HUES6 (cell line): ENCODE measurements around the gene GMNC.
A peak's percentile ranks its signal among the peaks of the same experiment; 100 is the strongest.
"Not testable (repeated sequence)": the region's sequence is repeated elsewhere in the genome, so short reads cannot be mapped to it uniquely, and the experiment has no call there.

ENCODE experiments used
- H3K27ac ChIP-seq: 2 replicates; pipeline ENCODE4 v1.7.0; 2013; ENCODE audit warnings: low read depth, mild to moderate bottlenecking, low read length, inconsistent platforms
- H3K27me3 ChIP-seq: 2 replicates; pipeline ENCODE4 v1.6.1; 2013; ENCODE audit warnings: low read length; ENCODE audit not compliant: control insufficient read depth, insufficient read depth
- H3K36me3 ChIP-seq: 2 replicates; pipeline ENCODE4 v1.6.1; 2013; ENCODE audit warnings: low read length; ENCODE audit not compliant: control insufficient read depth, insufficient read depth
- H3K4me1 ChIP-seq: 2 replicates; pipeline ENCODE4 v1.6.1; 2013; ENCODE audit warnings: low read length; ENCODE audit not compliant: control insufficient read depth, insufficient read depth
- H3K4me3 ChIP-seq: 2 replicates; pipeline ENCODE4 v1.5.1; 2013; ENCODE audit warnings: low read depth, low read length
- H3K9ac ChIP-seq: one replicate; pipeline ENCODE4 v1.6.1; 2013; ENCODE audit warnings: mild to moderate bottlenecking, low read length
- H3K9me3 ChIP-seq: 2 replicates; pipeline ENCODE4 v1.6.1; 2013; ENCODE audit warnings: low read depth, low read length; ENCODE audit not compliant: control insufficient read depth, insufficient read depth

The GMNC gene

GRCh38 chr3:190862209-190863118 is at the start of gene GMNC:
GMNC (minus strand) TSS chr3:190862694; CDS start chr3:190862615, 79 bp downstream.
- Histone ChIP-seq H3K9me3 (no peaks in the 10 kb centered on the region), H3K4me3 (peak within 1 kb of the TSS; percentile 97), H3K27me3 (peaks cover 62% of the 10 kb centered on the region), H3K27ac (no peak within 1 kb of the TSS), H3K4me1 (no peaks in the 10 kb centered on the region), H3K36me3 (no peaks in the 10 kb centered on the region), H3K9ac (peak within 1 kb of the TSS; percentile 32)

DNA sequence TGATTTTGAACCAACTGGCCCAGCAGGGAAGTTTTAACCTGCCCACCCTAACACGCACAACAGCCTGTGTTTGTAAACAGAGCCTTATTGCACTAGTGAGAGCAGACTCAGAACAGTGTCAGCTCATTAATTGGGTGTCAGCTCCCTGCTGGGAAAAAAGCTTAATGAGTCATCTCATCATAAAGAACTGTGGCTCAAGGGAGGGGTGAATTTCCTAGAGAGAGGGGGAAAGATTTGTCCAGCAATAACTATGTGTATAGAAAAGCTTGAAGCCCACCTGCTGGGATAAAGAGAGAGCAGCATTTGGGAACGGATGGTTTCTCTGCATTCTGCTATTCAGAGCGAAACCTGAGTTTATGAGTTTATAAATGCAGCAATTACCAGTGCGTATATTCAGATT is 48.9 kb upstream of the GMNC start:
- H3K36me3 ChIP-seq: no peaks in the 10 kb centered on the region
- H3K9me3 ChIP-seq: peaks cover 4% of the 10 kb centered on the region; the same call in 1 of the 2 replicates
- no peaks in the 10 kb centered on the region for H3K27me3 ChIP-seq
- H3K27ac ChIP-seq: no peak overlapping the region
- H3K4me1 ChIP-seq: peaks cover 6% of the 10 kb centered on the region; the same call in 1 of the 2 replicates
- H3K4me3 ChIP-seq: no peak overlapping the region
- H3K9ac ChIP-seq: no peak overlapping the region

GRCh38 chr3:190909908-190910307 is 47.4 kb upstream of the GMNC start:
- H3K36me3 ChIP-seq: no peaks in the 10 kb centered on the region
- H3K9ac ChIP-seq: no peak overlapping the region

GRCh38 chr3:190903156-190903555 is 40.7 kb upstream of the GMNC start:
- Histone ChIP-seq H3K4me1 (no peaks in the 10 kb centered on the region), H3K4me3 (no peak overlapping the region), H3K9me3 (peaks cover 42% of the 10 kb centered on the region), H3K27ac (no peak overlapping the region), H3K9ac (no peak overlapping the region), H3K27me3 (no peaks in the 10 kb centered on the region), H3K36me3 (no peaks in the 10 kb centered on the region)

More at GRCh38 chr3:190909908-190910307, 47.4 kb upstream of the GMNC start:
- Histone ChIP-seq H3K9me3 (peaks cover 17% of the 10 kb centered on the region), H3K4me3 (no peak overlapping the region), H3K27me3 (no peaks in the 10 kb centered on the region), H3K27ac (no peak overlapping the region), H3K4me1 (peaks cover 6% of the 10 kb centered on the region; the same call in 1 of the 2 replicates)

DNA sequence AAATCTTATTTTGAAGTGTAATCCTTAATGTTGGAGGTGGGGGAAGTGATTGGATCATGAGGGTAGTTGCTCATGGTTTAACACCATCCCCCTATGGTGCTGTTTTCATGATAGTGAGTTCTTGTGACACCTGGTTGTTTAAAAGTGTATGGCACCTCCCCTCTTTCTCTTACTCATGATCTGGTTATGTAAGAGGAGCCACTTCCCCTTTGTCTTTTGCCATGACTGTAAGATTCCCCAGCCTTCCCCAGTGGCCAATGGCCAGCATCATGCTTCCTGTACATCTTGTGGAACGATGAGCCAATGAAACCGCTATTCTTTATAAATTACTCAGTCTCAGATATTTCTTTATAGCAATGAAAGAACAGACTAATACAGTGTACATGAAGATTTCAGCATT is 39.8 kb upstream of the GMNC start:
- H3K9ac ChIP-seq: no peak overlapping the region
- H3K27ac ChIP-seq: no peak overlapping the region
- H3K27me3 ChIP-seq: no peaks in the 10 kb centered on the region
- no peak overlapping the region for H3K4me3 ChIP-seq
- peaks cover 42% of the 10 kb centered on the region for H3K9me3 ChIP-seq
- H3K4me1 ChIP-seq: no peaks in the 10 kb centered on the region
- no peaks in the 10 kb centered on the region for H3K36me3 ChIP-seq

DNA sequence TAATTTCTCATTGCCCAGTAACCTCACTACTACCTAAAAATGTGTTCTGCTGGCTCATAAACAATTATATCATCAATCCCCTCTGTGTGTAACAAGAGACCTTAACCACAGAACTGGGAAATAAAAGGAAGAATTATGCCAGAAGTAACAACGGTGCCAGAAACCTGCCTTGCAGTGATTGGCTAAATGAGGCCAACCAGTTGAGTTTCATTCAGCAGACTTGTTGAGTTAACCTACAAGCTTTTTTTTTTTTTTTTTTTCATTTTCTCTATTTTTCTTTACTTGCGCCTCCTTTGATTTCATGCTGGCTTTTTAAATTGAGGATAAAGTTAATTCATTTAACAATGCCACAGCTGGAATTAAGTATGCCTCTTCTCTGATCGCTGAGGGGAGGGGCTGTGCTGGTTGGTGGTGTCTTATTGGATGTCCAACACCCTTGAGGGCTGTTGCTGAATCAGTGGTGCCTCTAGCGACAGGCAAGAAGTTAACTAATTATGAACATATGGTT is 30.0 kb upstream of the GMNC start:
- Histone ChIP-seq H3K4me1 (no peaks in the 10 kb centered on the region), H3K27me3 (no peaks in the 10 kb centered on the region), H3K4me3 (no peak overlapping the region), H3K27ac (no peak overlapping the region), H3K9ac (no peak overlapping the region), H3K9me3 (peaks cover 10% of the 10 kb centered on the region), H3K36me3 (no peaks in the 10 kb centered on the region)

DNA sequence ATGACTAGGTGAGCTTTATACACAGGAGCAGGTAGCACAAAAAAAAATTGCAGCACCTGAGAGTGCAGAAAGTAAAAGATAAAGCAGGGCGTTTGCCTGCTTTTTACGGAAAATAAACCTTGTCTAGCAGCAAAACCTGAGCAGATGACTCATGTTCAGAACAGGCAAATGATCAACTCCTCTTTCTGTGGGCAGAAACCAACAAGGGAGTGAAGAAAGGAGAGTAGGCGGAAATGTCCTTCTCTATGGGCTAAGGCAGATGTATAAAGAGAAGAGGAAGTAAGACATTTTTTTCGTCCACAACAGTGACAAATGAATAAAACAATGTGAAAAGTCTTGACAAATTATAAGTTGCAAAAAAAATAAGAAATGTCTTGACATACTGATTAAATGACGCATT is 24.5 kb upstream of the GMNC start:
- Histone ChIP-seq H3K9me3 (no peaks in the 10 kb centered on the region), H3K9ac (no peak overlapping the region), H3K27me3 (no peaks in the 10 kb centered on the region), H3K27ac (no peak overlapping the region), H3K36me3 (no peaks in the 10 kb centered on the region), H3K4me3 (no peak overlapping the region), H3K4me1 (no peaks in the 10 kb centered on the region)

- no peaks in the 10 kb centered on the region for H3K36me3 ChIP-seq
- H3K4me1 ChIP-seq: no peaks in the 10 kb centered on the region
- H3K27ac ChIP-seq: no peak overlapping the region
- no peak overlapping the region for H3K4me3 ChIP-seq
- H3K27me3 ChIP-seq: no peaks in the 10 kb centered on the region
- no peaks in the 10 kb centered on the region for H3K9me3 ChIP-seq
- H3K9ac ChIP-seq: no peak overlapping the region
Measured at GRCh38 chr3:190883973-190884832, 21.7 kb upstream of the GMNC start.

DNA sequence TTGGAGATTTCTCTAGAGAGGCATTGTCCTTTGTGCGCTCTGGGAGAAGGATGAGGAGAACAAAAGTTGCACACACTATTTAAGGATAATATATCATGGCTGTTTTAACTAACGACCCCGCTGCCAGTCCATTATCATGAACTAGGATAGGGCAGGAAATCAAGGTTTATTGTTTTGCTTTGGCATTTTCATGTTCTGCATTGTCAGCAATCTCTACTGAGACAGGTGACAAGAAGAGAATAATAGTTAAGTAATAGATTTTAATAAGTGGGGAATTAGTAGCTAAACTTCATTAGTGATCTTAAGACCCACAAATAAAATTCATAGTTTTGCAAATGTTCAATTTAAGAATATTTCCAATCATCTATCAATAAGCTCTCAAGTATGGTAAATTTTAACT is 20.6 kb upstream of the GMNC start:
- Histone ChIP-seq H3K27me3 (no peaks in the 10 kb centered on the region), H3K36me3 (no peaks in the 10 kb centered on the region), H3K4me3 (no peak overlapping the region), H3K9ac (no peak overlapping the region), H3K9me3 (no peaks in the 10 kb centered on the region), H3K4me1 (no peaks in the 10 kb centered on the region), H3K27ac (no peak overlapping the region)

DNA sequence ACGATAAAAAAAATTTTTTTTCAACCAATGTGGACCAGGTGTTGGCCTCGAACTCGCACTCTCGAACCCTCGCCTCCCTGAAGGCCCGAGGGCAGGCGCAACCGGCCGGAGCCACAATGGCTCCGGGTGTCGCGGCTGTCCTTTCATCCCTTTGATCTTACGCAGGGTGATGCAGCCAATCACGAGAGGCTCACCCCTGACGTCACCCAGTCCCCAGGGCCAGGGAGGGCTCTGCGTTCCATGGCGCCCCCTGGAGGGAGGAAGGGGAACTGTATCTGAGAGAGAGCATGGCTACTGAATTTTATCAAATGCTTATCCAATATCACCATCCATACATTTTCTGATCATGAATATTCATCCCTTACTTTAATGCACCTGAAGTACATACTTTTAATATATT is 15.4 kb upstream of the GMNC start:
- Histone ChIP-seq H3K9me3 (no peaks in the 10 kb centered on the region), H3K36me3 (no peaks in the 10 kb centered on the region), H3K4me3 (no peak overlapping the region)

DNA sequence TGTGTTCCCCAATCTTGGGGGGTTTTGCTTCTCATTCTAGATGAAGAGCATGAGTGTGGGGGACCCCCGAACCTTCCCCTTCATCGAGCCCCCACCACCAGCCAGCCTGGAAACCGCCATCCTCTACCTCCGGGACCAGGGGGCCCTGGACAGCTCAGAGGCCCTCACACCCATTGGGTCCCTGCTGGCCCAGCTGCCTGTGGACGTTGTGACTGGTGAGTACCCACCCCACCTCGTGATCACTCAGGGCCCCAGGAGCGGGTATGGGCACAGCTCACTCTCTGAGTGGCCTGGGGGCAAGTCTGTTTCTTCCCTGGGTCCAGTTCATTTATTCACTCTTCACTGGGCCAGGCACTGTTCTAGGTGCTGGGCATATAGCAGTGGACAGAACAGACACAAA is 13.9 kb upstream of the GMNC start:
- H3K4me3 ChIP-seq, H3K4me1 ChIP-seq, H3K27me3 ChIP-seq, H3K27ac ChIP-seq, H3K9me3 ChIP-seq, H3K36me3 ChIP-seq, H3K9ac ChIP-seq: not testable (repeated sequence)

More for the DNA sequence above, 15.4 kb upstream of the GMNC start:
- Histone ChIP-seq H3K27ac (no peak overlapping the region), H3K4me1 (no peaks in the 10 kb centered on the region), H3K9ac (no peak overlapping the region), H3K27me3 (no peaks in the 10 kb centered on the region)
